Fibroblast of peridontal ligament (primary cell): Measurements from ENCODE around the gene CAPN2.

ENCODE experiments used
- DNase-seq: peaks from one replicate; pipeline ENCODE4 v3.0.0-alpha.2; 2010; ENCODE audit errors: extremely low read depth

CAPN2 gene

DNA sequence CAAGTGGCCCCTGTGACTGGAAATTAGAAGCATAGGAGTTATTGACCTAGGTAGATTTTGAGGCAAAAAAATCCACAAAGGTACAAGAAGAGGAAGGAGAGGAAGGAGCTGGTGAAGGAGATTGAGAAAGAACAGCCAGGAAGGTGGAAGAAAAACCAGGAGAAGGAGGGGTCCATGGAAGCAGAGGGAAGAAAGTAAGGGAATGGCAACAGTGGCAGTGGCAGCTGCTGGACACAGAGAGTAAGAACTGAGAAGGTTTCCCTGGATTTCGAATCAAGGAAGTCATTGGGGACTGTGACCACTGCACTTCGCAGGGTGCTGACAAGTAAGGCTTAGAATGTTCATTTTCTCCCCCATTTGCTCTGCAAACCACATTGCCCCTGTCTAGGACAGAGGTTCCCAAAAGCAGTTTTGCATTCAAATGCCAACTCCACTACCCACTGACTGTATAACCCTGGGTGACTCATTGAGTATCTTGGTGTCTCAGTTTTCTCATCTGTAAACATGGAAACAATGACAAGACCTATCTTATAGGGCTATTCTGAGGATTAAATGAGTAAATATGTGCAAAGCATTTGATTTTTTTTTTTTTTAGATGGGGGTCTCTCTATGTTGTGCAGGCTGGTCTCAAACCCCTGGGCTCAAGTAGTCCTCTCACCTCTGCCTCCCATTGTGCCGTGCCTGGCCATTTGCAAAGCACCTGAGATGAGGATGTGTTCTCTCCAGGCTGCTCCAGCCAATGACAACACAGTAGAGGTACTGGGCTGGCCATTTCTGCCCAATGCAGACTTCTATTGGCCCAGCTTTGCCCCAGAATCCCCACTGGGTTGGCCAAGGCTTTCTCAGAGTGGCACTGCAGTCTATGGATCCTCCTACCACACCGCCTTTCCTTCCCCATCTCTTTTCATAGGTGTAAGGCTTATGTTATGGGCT, 9.3 kb upstream of the CAPN2 start:
- peak; percentile 76 for DNase-seq

DNA sequence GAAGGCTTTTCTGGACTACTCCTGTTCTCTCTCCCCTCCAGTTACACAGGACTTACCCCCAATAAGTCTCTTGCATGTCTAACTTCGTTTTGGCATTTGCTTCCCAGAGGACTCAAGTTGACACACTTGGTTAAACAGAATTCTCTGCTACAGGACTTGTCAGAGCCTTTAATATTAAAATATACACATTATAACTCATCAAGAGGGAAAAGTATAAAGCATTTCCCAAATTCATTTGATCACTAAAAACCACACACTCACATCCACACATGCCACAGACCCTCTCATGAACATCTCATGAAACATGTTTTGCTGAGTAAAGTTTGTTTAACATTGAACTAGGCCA, 8.7 kb upstream of the CAPN2 start:
- no peak for DNase-seq

DNA sequence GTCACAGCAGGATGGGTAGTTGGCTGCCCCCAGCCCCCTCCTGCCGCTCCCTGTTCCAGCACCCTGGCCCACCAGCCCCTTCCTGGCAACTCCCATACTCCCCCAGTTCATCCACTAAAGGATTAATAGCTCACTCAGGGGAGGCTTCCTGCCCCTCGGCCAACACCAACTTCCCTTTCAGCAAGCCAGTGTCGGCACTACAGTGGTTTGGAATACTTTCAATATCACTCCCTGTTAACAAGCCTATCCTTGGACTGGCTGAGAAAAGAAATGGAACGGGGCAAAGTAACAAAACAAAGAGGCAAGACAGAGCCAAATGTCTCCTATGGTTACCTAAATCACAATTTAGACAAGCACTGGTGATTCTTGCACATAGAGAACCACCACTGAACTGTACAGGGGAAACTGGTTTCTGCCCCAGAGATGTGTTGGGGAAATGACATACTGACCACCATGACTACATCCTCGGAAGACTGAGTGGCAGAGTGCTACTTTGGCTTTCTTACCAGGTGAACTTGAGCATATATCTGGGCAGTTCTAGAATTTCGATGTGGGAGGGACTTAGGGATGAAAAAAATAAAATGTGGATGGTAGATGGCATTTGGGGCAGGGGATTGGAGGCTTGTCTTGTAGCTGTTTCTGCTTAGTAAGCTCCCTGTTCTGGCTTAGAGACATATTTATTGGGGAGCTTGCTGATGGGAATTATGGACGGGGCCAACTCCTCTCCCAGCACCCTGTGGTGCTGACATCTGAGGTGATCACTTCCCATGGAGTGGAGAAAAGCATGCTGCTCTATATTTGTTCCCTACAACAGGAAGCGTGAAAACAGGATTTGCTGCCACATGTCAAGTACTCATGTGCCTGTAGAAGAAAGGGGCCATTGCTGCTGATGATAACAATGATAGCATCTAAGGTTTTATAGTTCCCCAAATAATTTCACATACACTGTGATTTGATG, 7.1 kb upstream of the CAPN2 start:
- DNase-seq, result peak; percentile 65

GRCh38 chr1:223706077-223706973, 6.0 kb upstream of the CAPN2 start:
- peak; percentile 97 for DNase-seq

- DNase-seq, result peak; percentile 99
Observed at GRCh38 chr1:223707256-223708000, 4.9 kb upstream of the CAPN2 start.

- no peak for DNase-seq
Observed at GRCh38 chr1:223708001-223708359, 4.4 kb upstream of the CAPN2 start.

- DNase-seq, result no peak
Observed at GRCh38 chr1:223708651-223709268, 3.6 kb upstream of the CAPN2 start.

GRCh38 chr1:223709598-223709997, 2.7 kb upstream of the CAPN2 start:
- peak; percentile 84 for DNase-seq

DNA sequence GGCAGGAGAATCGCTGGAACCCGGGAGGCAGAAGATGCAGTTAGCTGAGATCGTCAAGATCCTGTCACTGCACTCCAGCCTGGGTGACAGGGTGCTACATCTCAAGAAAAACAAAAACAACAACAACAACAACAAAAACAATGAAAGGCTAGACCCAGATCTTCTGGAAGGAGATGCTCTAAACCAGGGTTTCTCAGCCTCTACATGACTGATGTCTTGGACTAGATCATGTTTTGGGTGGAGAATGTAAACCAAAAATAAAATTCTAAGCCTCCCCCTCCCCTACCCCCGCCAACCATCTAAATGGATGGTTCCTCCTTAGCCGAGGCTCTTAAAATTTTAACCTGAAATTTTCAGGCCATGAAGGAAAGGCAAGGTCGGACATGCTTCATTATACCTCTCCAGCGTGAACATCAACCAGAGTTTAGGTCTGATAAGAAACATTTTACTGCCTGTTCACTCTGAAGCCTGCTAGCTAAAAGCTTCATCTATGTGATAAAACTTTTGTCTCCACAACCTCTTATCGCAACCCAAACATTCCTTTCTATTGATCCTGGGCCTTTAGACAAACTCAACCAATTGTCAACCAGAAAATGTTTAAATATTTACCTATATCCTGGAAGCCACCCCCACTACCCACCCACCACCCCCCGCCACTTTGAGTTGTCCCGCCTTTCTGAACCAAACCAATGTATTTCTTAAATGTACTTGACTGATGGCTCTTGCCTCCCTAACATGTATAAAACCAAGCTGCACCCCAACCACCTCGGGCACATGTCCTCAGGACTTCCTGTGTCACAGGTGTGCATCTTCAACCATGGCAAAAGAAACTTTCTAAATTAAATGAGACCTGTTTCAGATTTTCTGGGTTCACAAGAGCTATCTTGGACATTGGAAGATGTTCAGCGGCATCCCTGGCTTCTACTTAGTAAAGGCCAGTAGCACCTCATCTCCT, 1.9 kb upstream of the CAPN2 start:
- no peak for DNase-seq

GRCh38 chr1:223711173-223711572, 1.2 kb upstream of the CAPN2 start:
- peak; percentile 69 for DNase-seq

DNA sequence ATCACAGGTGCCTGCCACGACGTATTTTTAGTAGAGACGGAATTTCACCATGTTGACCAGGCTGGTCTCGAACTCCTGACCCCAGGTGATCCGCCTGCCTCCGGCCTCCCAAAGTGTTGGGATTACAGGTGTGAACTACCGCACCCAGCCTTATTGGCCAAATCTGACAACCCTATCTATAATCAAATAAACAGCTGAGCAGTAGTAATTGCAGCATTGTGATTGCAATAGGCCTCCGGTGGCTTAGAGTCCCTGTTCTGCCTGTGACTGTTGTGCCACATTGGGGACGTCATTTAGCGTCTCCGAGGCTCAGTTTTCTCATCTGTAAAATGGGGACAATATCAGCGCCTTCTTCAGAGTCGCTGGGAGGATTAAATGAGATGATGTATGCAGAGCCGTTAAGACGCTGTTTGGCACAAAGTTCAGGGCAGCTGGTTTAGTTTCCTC, 569 bp upstream of the CAPN2 start:
- no peak for DNase-seq

DNA sequence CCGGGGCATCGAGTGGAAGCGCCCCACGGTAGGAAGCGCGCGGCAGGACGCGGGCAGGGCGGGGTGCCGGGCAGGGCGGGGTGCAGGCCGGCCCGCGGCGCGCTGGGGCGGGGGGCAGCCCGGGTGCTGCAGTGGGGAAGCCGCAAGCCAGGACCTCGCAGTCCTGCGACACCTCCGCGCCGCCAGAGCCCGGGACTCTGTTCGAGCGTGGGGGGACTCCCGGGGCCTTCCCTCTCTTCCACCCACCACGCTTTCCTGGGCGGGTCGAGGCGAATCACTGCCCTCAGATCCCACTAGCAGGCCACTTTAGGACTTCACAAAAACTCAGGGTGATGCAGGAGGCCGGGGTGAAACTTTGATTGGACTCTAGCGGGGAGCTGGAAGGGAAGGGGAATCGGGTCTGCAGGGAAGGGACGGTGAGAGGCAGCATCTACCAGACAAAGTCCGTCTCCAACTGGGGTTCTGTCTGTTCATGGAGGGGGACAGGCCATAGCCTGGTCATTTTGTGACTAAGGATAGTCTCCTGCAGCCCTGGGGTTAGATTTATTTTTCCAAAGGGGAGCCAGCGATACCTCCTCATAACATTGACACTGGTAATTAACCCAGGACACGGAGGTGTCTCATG, 623 bp downstream of the CAPN2 start:
- no peak for DNase-seq

DNA sequence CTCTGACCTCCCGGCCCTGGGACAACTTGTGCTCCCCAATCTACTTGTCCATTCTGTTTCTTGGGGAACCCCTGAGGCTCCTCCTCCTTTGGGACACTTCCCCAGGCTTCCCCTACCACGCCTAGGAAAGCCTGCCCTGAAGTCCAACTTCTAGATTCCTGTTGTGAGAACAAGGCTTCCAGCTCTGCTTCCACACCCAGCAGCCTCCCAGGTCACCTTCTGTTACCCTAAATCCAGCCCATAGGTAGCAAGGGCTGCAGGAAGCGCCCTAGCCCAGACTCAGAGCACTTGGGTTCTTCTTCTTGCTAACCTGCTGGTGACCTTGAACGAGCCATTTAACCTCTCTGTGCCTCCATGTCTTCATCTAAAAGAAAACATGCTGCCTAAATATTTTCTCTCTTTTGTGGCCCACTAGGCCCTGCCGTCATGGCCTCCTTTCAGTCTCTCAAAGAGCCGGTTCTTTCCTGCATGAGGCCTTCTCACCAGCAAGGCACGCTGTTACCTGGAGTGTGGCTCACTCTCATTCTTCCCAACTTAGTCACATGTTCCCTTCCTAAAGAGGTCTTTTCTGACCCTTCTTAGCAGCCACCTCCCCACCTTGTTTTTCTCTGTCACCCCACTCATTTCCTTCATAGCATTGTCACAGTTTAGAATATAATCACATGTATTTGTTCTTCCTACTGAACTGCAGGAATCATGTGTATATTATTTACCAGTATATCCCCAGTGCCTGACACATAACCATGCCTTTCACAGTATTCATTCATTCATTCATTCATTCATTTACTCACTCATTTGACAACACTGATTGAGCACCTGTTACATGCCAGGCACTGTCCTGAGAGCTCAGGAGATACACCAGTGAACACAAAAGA, 1.4 kb downstream of the CAPN2 start:
- DNase-seq, result no peak

GRCh38 chr1:223714421-223714724, 2.0 kb downstream of the CAPN2 start:
- DNase-seq, result no peak

DNA sequence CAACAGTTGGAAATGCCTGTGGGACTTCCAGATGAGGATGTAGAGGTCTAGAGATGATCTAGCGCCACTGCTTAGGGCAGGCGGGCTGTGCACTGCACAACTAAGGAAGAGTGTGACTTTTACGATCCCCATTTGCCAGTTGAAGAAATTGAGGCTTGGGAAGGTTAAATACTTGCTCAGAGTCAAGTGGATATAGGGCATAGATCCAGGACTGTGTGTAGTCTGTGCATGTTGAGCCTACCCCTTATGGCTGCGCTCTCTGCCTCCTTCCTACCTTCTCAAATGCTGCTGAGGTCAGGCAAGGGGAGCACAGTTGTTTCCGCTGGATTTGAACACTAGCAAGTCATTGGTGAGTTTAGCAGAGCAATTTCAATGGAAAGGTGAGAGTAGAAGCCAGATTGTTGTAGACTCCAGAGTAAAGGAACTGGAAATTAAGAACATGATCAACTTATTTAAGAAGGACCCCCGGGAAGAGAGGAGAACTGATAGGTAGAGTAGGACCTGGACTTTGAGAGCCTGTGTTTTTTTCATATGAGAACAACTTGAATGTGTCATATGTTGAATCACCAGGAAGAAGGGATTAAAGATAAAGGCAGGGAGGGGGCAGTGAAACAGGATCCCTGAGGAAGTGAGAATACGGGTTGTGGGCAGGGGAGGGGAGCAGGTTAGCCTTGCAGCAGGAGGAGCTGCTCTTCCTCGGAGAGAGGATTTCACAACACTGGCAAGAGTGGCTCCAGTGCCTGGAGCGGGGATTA, 2.7 kb downstream of the CAPN2 start:
- no peak for DNase-seq

- no peak for DNase-seq
Observed at GRCh38 chr1:223715604-223716172, 3.3 kb downstream of the CAPN2 start.

- no peak for DNase-seq
Observed at GRCh38 chr1:223716302-223716862, 4.0 kb downstream of the CAPN2 start.
